ENCODE data around the gene TAS2R60.
"Not testable (repeated sequence)": the region's sequence is repeated elsewhere in the genome, so short reads cannot be mapped to it uniquely, and the experiment has no call there.

TAS2R60 gene

GRCh38 chr7:143422033-143422432 lies 21.2 kb upstream of the TAS2R60 start:
- H3K27me3 Mint-ChIP-seq, result no peaks in the 10 kb centered on the region
- ATAC-seq (peak; percentile 34), DNase-seq (no peak)
- peaks cover 33% of the 10 kb centered on the region for H3K4me1 Mint-ChIP-seq
- H3K27ac Mint-ChIP-seq, result no peak overlapping the region
- no peaks in the 10 kb centered on the region for H3K9me3 Mint-ChIP-seq
- H3K4me3 Mint-ChIP-seq, result no peak overlapping the region

GRCh38 chr7:143424476-143424875 lies 18.8 kb upstream of the TAS2R60 start:
- peaks cover 17% of the 10 kb centered on the region for H3K4me1 Mint-ChIP-seq
- not testable (repeated sequence) for H3K9me3 Mint-ChIP-seq, H3K27ac Mint-ChIP-seq, ATAC-seq, H3K4me3 Mint-ChIP-seq, H3K27me3 Mint-ChIP-seq, DNase-seq

- H3K9me3 Mint-ChIP-seq, result no peaks in the 10 kb centered on the region
- no peaks in the 10 kb centered on the region for H3K27me3 Mint-ChIP-seq
- DNase-seq (no peak), ATAC-seq (no peak)
- H3K4me1 Mint-ChIP-seq, result peaks cover 11% of the 10 kb centered on the region
- H3K27ac Mint-ChIP-seq, result peak overlapping the region; percentile 36 to 68
- H3K4me3 Mint-ChIP-seq, result peak overlapping the region; percentile 13 to 41
These were observed 16.6 kb upstream of the TAS2R60 start for GRCh38 chr7:143426479-143427142.

GRCh38 chr7:143429770-143430698 lies 13.2 kb upstream of the TAS2R60 start:
- Mint-ChIP-seq H3K9me3 (no peaks in the 10 kb centered on the region), H3K27ac (peak overlapping the region in 1 of 2 donors; percentile 67), H3K4me1 (peaks cover 11% of the 10 kb centered on the region), H3K4me3 (no peak overlapping the region), H3K27me3 (no peaks in the 10 kb centered on the region)
- DNase-seq, result no peak
- no peak for ATAC-seq

GRCh38 chr7:143431109-143431508 lies 12.1 kb upstream of the TAS2R60 start:
- H3K27ac Mint-ChIP-seq, result no peak overlapping the region
- ATAC-seq, result no peak
- no peaks in the 10 kb centered on the region for H3K9me3 Mint-ChIP-seq
- no peak for DNase-seq
- peaks cover 12% of the 10 kb centered on the region for H3K4me1 Mint-ChIP-seq
- H3K27me3 Mint-ChIP-seq, result no peaks in the 10 kb centered on the region
- no peak overlapping the region for H3K4me3 Mint-ChIP-seq

GRCh38 chr7:143433759-143434158 lies 9.5 kb upstream of the TAS2R60 start:
- Mint-ChIP-seq H3K27ac (no peak overlapping the region), H3K4me3 (no peak overlapping the region), H3K27me3 (no peaks in the 10 kb centered on the region), H3K4me1 (peaks cover 26% of the 10 kb centered on the region), H3K9me3 (no peaks in the 10 kb centered on the region)
- no peak for ATAC-seq
- DNase-seq, result no peak

GRCh38 chr7:143434660-143435059 lies 8.6 kb upstream of the TAS2R60 start:
- H3K9me3 Mint-ChIP-seq, result no peaks in the 10 kb centered on the region
- H3K4me3 Mint-ChIP-seq, result no peak overlapping the region
- ATAC-seq, result no peak
- no peaks in the 10 kb centered on the region for H3K27me3 Mint-ChIP-seq
- no peak overlapping the region for H3K27ac Mint-ChIP-seq
- DNase-seq, result no peak
- peaks cover 30% of the 10 kb centered on the region for H3K4me1 Mint-ChIP-seq

- ATAC-seq (no peak), DNase-seq (no peak)
- H3K27ac Mint-ChIP-seq, result peak overlapping the region in 1 of 2 donors; percentile 79
- no peak overlapping the region for H3K4me3 Mint-ChIP-seq
- no peaks in the 10 kb centered on the region for H3K27me3 Mint-ChIP-seq
- no peaks in the 10 kb centered on the region for H3K9me3 Mint-ChIP-seq
- H3K4me1 Mint-ChIP-seq, result peaks cover 34% of the 10 kb centered on the region
These were observed 8.0 kb upstream of the TAS2R60 start for GRCh38 chr7:143435266-143435665.

- ATAC-seq (no peak), DNase-seq (no peak)
- Mint-ChIP-seq H3K4me3 (no peak overlapping the region), H3K27ac (peak overlapping the region in 1 of 2 donors; percentile 95), H3K4me1 (peaks cover 34% of the 10 kb centered on the region), H3K27me3 (no peaks in the 10 kb centered on the region), H3K9me3 (no peaks in the 10 kb centered on the region)
These were observed 6.8 kb upstream of the TAS2R60 start for GRCh38 chr7:143436325-143436946.

- no peaks in the 10 kb centered on the region for H3K9me3 Mint-ChIP-seq
- ATAC-seq, result peak; percentile 62
- H3K4me1 Mint-ChIP-seq, result peaks cover 34% of the 10 kb centered on the region
- peak overlapping the region; percentile 86 to 95 for H3K27ac Mint-ChIP-seq
- no peaks in the 10 kb centered on the region for H3K27me3 Mint-ChIP-seq
- no peak for DNase-seq
- H3K4me3 Mint-ChIP-seq, result peak overlapping the region; percentile 17 to 43
These were observed 5.7 kb upstream of the TAS2R60 start for GRCh38 chr7:143437578-143437977.

- Mint-ChIP-seq H3K4me1 (peaks cover 34% of the 10 kb centered on the region), H3K4me3 (no peak overlapping the region), H3K27ac (no peak overlapping the region), H3K27me3 (no peaks in the 10 kb centered on the region), H3K9me3 (no peaks in the 10 kb centered on the region)
- DNase-seq, result no peak
- ATAC-seq, result no peak
These were observed 3.4 kb upstream of the TAS2R60 start for GRCh38 chr7:143439866-143440265.

- Mint-ChIP-seq H3K9me3 (no peaks in the 10 kb centered on the region), H3K27me3 (no peaks in the 10 kb centered on the region), H3K4me1 (peaks cover 6% of the 10 kb centered on the region), H3K4me3 (no peak overlapping the region), H3K27ac (no peak overlapping the region)
- DNase-seq, result no peak
- ATAC-seq, result no peak
These were observed 970 bp downstream of the TAS2R60 start for GRCh38 chr7:143444063-143444782.

- Mint-ChIP-seq H3K4me3 (no peak overlapping the region), H3K9me3 (no peaks in the 10 kb centered on the region), H3K27ac (no peak overlapping the region), H3K4me1 (peaks cover 2% of the 10 kb centered on the region), H3K27me3 (no peaks in the 10 kb centered on the region)
- ATAC-seq (no peak), DNase-seq (no peak)
These were observed 1.5 kb downstream of the TAS2R60 start for GRCh38 chr7:143444785-143445184.

GRCh38 chr7:143447466-143447865 lies 4.2 kb downstream of the TAS2R60 start:
- ATAC-seq, result no peak
- Mint-ChIP-seq H3K4me3 (no peak overlapping the region), H3K27me3 (no peaks in the 10 kb centered on the region), H3K27ac (no peak overlapping the region), H3K4me1 (peaks cover 3% of the 10 kb centered on the region), H3K9me3 (no peaks in the 10 kb centered on the region)
- no peak for DNase-seq

- ATAC-seq, result no peak
- H3K9me3 Mint-ChIP-seq, result no peaks in the 10 kb centered on the region
- peaks cover 12% of the 10 kb centered on the region for H3K4me1 Mint-ChIP-seq
- no peaks in the 10 kb centered on the region for H3K27me3 Mint-ChIP-seq
- no peak overlapping the region for H3K27ac Mint-ChIP-seq
- H3K4me3 Mint-ChIP-seq, result no peak overlapping the region
- no peak for DNase-seq
These were observed 5.2 kb downstream of the TAS2R60 start for GRCh38 chr7:143448429-143448828.
